Fibroblast of the aortic adventitia (primary cell): ENCODE results near the gene ZNF444. TPM values are rescaled to one million over a fixed set of nuclear protein-coding genes. Genes with fewer than 3 reads are reported as not detected.
"Not testable (repeated sequence)": the region's sequence is repeated elsewhere in the genome, so short reads cannot be mapped to it uniquely, and the experiment has no call there.

ENCODE experiments used
- DNase-seq: peaks from one replicate; pipeline ENCODE4 v3.0.0-alpha.2; 2010; ENCODE audit warnings: low read depth
- H3K4me3 ChIP-seq: 2 replicates; pipeline ENCODE4 v1.5.1; 2011; ENCODE audit warnings: low read depth, mild to moderate bottlenecking, control low read depth, low read length, moderate library complexity
- total RNA-seq: library from RNA; depleted of rRNA; stranded (reverse); fragments of >200 nt; gene quantifications from 2 replicates; pipeline ENCODE4 v1.2.3, GENCODE V29; 2012; ENCODE audit warnings: low replicate concordance
- TF ChIP-seq, protein P1 (sequence below): IDR thresholded peaks from 2 replicates; pipeline ENCODE4 v1.5.1; 2011; ENCODE audit warnings: mild to moderate bottlenecking, low read length, control low read depth, inconsistent platforms; ENCODE audit not compliant: insufficient read depth

ZNF444 gene
- total RNA-seq, 1 donor: 12.9 TPM

DNA sequence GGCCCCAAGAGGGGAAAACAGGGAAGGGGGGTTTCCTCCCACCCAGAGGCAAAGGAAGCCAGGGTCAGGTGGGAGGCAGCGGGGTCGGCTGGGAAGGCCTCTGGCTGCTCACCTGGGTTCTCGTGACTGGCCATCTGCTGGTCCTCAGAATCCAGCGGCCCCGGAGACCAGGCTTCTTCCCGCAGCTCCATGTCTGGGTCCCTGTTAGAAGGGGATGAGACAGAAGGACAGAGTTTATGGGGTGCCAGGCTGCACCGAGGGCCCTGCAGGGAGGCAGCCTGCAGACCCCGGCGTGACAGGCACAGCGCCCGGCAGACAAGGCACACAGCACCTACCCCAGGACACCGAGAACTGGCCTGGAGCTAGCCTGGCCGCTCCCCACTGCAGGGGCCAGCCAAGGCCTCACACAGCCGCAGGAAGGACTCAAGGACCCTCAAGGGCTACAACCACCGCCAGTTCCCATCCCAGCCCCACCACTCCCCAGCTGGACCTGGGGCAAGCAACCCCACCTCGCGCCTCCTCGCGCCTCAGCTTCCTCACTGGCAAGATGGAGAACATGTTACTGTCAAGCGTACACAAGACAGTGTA lies 38.0 kb upstream of the ZNF444 start:
- H3K4me3 ChIP-seq: no peak overlapping the region
- TF ChIP-seq, protein P1, sequence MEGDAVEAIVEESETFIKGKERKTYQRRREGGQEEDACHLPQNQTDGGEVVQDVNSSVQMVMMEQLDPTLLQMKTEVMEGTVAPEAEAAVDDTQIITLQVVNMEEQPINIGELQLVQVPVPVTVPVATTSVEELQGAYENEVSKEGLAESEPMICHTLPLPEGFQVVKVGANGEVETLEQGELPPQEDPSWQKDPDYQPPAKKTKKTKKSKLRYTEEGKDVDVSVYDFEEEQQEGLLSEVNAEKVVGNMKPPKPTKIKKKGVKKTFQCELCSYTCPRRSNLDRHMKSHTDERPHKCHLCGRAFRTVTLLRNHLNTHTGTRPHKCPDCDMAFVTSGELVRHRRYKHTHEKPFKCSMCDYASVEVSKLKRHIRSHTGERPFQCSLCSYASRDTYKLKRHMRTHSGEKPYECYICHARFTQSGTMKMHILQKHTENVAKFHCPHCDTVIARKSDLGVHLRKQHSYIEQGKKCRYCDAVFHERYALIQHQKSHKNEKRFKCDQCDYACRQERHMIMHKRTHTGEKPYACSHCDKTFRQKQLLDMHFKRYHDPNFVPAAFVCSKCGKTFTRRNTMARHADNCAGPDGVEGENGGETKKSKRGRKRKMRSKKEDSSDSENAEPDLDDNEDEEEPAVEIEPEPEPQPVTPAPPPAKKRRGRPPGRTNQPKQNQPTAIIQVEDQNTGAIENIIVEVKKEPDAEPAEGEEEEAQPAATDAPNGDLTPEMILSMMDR: no peak
- no peak for DNase-seq

DNA sequence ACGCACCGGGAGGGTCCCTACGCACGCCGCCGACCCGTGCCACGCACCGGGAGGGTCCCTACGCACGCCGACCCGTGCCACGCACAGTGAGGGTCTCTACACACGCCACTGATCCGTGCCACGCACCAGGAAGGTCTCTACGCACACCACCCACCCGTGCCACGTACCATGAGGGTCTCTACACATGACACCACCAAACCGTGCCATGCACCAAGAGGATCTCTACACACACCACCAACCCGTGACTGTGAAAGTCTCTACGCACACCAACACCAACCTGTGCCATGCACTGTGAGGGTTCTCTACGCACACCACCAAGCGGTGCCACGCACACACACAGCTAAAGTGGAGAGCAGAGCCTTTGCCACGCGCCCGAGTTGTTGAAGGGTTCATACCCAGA lies 36.7 kb upstream of the ZNF444 start:
- H3K4me3 ChIP-seq: no peak overlapping the region
- TF ChIP-seq, protein P1: no peak
- DNase-seq: no peak

DNA sequence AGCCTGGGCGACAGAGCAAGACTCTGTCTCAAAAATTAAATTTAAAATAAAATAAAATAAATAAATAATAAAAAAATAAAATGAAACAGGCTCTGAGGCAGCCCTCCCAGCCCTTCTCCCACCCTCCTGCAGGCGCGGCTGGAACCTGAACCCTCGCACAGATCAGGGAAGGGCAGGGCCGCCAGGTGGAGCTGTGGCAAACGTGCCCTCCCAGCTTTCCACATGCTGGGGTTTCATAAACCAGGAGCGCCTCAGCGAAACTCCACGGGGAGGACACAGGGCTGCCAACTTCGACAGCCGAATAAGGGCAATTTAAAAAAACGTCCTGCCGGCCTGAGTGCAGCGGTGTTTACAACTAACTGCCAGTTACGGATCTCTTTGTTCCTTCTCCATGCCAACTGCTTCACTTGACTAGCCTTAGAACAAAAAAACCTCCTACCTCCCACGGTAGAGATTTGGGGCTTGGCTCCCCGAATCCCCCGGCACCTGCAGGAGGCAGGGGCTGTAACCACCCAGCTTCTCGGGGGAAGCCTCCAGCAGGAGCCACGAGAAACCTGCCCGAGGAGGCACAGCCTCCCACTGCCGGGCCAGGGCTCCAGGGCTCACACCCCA lies 35.9 kb upstream of the ZNF444 start:
- H3K4me3 ChIP-seq: no peak overlapping the region
- peak; percentile 40 for DNase-seq
- TF ChIP-seq, protein P1: peak; percentile 42

DNA sequence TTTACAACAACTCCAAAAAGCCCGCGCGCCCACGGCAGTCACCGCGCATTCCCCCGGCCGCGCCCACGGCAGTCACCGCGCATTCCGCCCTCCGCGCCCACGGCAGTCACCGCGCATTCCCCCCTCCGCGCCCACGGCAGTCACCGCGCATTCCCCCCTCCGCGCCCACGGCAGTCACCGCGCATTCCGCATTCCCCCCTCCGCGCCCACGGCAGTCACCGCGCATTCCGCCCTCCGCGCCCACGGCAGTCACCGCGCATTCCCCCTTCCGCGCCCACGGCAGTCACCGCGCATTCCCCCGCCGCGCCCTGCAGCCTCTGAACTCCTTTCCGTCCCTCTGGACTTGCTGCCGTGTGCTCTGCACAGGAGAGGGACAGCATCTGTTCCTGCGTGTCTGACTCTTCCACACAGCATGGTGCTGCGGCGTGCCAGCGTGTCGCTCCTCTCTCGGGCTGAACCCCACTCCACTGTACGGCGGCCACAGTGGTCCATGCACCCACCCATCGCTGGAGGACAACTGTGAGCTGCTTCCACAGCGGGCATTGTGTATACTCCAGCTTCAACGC lies 35.2 kb upstream of the ZNF444 start:
- not testable (repeated sequence) for DNase-seq, H3K4me3 ChIP-seq

DNA sequence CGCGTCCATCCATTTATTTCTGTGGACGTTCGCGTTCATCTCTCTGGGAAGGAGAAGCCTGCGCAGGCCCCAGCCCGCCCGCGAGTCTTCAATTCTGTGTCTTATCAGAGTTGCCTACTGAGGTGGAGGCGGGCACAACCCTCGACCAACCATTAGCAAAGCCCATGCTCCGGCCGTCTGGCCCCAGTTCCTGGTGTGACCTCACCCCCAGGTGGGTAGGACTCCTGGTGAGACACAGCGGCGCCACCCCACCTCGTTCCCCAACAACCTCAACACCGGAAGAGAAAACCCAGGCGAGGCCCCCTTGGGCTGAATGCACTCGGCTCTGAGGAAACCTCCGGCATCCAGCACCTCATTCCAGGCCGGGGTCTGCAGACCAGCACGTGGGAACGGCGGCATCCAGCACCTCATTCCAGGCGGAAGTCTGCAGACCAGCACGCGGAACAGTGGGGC lies 34.7 kb upstream of the ZNF444 start:
- TF ChIP-seq, protein P1: no peak
- no peak overlapping the region for H3K4me3 ChIP-seq
- DNase-seq: no peak

DNA sequence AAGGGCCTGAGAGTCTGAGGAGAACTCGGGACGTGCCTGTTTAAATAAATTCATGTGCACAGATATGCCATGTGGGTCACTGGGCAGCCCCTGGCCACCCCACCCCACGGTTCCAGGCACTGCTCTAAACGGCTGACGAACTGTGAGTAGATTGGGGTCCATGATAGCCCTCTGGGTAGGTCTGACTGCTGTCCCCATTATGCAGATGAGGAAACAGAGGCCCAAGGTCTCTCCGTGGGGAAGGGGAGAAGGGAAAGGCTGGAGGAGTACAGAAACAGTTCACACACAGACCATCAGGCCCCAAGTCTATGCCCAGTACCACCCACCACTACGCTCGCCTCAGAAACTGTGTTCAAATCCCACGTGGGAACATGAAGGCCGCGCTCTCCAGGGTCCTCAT lies 34.1 kb upstream of the ZNF444 start:
- H3K4me3 ChIP-seq: no peak overlapping the region
- no peak for DNase-seq
- TF ChIP-seq, protein P1: no peak

GRCh38 chr19:56107626-56108351 lies 33.3 kb upstream of the ZNF444 start:
- no peak overlapping the region for H3K4me3 ChIP-seq
- TF ChIP-seq, protein P1: no peak
- no peak for DNase-seq
